ENCODE measurements around the gene RAB3A.
"Not testable (repeated sequence)": the region's sequence is repeated elsewhere in the genome, so short reads cannot be mapped to it uniquely, and the experiment has no call there.

Gene RAB3A

GRCh38 chr19:18211683-18212082, 7.8 kb upstream of the RAB3A start:
- TF ChIP-seq, protein P1, sequence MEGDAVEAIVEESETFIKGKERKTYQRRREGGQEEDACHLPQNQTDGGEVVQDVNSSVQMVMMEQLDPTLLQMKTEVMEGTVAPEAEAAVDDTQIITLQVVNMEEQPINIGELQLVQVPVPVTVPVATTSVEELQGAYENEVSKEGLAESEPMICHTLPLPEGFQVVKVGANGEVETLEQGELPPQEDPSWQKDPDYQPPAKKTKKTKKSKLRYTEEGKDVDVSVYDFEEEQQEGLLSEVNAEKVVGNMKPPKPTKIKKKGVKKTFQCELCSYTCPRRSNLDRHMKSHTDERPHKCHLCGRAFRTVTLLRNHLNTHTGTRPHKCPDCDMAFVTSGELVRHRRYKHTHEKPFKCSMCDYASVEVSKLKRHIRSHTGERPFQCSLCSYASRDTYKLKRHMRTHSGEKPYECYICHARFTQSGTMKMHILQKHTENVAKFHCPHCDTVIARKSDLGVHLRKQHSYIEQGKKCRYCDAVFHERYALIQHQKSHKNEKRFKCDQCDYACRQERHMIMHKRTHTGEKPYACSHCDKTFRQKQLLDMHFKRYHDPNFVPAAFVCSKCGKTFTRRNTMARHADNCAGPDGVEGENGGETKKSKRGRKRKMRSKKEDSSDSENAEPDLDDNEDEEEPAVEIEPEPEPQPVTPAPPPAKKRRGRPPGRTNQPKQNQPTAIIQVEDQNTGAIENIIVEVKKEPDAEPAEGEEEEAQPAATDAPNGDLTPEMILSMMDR (conservative IDR thresholded peaks at IDR 0.05; ENCODE audit: low read length) = no peak
- TF ChIP-seq EZH2phosphoT487 (IDR thresholded peaks at IDR 0.05; ENCODE audit: borderline replicate concordance) = no peak

DNA sequence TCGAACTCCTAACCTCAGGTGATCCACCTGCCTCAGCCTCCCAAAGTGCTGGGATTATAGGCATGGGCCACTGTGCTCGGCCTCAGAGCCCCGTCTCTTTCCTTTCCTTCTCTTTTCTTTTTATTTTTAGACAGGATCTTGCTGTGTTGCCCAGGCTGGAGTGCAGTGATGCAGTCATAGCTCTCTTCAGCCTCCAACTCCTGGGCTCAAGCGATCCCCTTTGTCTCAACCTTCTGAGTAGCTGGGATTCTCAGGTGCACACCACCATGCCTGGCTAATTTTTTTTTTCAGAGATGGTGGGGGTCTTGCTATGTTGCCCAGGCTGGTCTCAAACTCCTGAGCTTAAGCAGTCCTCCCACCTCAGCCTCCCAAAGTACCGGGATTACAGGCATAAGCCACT, 6.1 kb upstream of the RAB3A start:
- H3K4me2 ChIP-seq (ENCODE audit: low read depth, low read length, poor library complexity, severe bottlenecking); H4K20me1 ChIP-seq (ENCODE audit: insufficient read depth, low read length, poor library complexity, severe bottlenecking); H3K79me2 ChIP-seq (ENCODE audit: insufficient read depth, low read length); H3K9me2 ChIP-seq (replicated peaks; ENCODE audit: low read depth, low read length); H3K27me3 ChIP-seq (ENCODE audit: insufficient read depth, low read length, poor library complexity, severe bottlenecking); H3K9ac ChIP-seq (ENCODE audit: low read depth, low read length, poor library complexity, severe bottlenecking); H2AFZ ChIP-seq (ENCODE audit: low read length); H3K36me3 ChIP-seq (ENCODE audit: insufficient read depth, low read length); H3K4me3 ChIP-seq (ENCODE audit: low read length, poor library complexity, severe bottlenecking); H3K4me1 ChIP-seq (ENCODE audit: insufficient read depth, low read length, poor library complexity, severe bottlenecking); H3F3A ChIP-seq (ENCODE audit: low read depth); H3K9me3 ChIP-seq (ENCODE audit: insufficient read depth, low read depth, low read length): not testable (repeated sequence)

More at GRCh38 chr19:18211683-18212082, 7.8 kb upstream of the RAB3A start:
- H3F3A ChIP-seq (ENCODE audit: low read depth) = no peaks in the 10 kb centered on the region; the same call in 1 of the 2 replicates
- H3K9me3 ChIP-seq (ENCODE audit: insufficient read depth, low read depth, low read length) = no peaks in the 10 kb centered on the region
- no peaks in the 10 kb centered on the region for H3K27me3 ChIP-seq (ENCODE audit: insufficient read depth, low read length, poor library complexity, severe bottlenecking)
- no peaks in the 10 kb centered on the region for H3K79me2 ChIP-seq (ENCODE audit: insufficient read depth, low read length)
- no peaks in the 10 kb centered on the region for H3K4me1 ChIP-seq (ENCODE audit: insufficient read depth, low read length, poor library complexity, severe bottlenecking)
- H2AFZ ChIP-seq (ENCODE audit: low read length) = no peak overlapping the region
- H4K20me1 ChIP-seq (ENCODE audit: insufficient read depth, low read length, poor library complexity, severe bottlenecking) = no peaks in the 10 kb centered on the region
- H3K9ac ChIP-seq (ENCODE audit: low read depth, low read length, poor library complexity, severe bottlenecking) = no peak overlapping the region
- no peak overlapping the region for H3K4me3 ChIP-seq (ENCODE audit: low read length, poor library complexity, severe bottlenecking)
- H3K9me2 ChIP-seq (replicated peaks; ENCODE audit: low read depth, low read length) = no peaks in the 10 kb centered on the region
- no peak overlapping the region for H3K4me2 ChIP-seq (ENCODE audit: low read depth, low read length, poor library complexity, severe bottlenecking)
- no peaks in the 10 kb centered on the region for H3K36me3 ChIP-seq (ENCODE audit: insufficient read depth, low read length)

DNA sequence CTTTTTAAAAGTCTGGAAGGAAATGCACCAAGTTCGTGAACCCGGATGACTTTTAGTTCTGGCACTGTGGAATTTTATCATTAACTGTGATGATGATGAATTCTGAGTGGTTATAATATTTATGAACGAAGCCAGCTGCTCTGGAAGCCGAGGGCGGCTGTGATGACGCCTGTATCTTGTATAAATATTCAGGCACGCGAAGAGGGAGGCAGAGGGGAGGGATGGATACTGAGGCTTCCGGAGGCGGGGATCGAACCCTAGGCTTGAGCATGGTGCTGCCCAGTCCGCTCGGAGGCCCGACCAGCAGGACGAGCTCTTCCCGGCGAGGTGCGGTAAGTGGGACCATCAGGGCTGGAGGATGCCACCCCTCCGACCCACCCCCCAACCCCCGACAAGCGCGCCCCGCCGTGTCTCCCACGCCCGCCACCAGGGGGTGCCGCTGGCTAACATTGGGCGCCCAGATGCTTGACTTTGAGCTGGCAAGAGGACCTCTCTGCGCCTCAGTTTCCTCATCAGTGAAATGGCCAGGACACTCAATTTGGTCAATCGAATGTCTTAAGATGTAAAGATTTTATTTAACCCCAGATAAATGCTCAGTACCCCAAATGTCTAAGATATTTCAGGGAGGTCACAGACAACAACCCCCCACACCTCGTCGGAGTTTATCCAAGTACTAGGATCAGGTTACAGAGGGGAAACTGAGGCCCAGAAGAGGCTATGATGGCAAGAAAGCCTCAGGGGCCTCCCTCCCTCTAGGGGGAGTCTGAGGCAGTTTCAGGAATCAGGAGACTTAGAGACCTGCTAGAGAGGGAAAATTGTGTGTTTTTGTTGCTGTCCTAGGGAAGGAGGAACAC, 4.5 kb upstream of the RAB3A start:
- no peak overlapping the region for H3K9ac ChIP-seq (ENCODE audit: low read depth, low read length, poor library complexity, severe bottlenecking)
- no peaks in the 10 kb centered on the region for H3K36me3 ChIP-seq (ENCODE audit: insufficient read depth, low read length)
- no peaks in the 10 kb centered on the region for H3K27me3 ChIP-seq (ENCODE audit: insufficient read depth, low read length, poor library complexity, severe bottlenecking)
- no peaks in the 10 kb centered on the region; the same call in 1 of the 2 replicates for H3F3A ChIP-seq (ENCODE audit: low read depth)
- H4K20me1 ChIP-seq (ENCODE audit: insufficient read depth, low read length, poor library complexity, severe bottlenecking) = no peaks in the 10 kb centered on the region
- no peaks in the 10 kb centered on the region for H3K9me2 ChIP-seq (replicated peaks; ENCODE audit: low read depth, low read length)
- no peaks in the 10 kb centered on the region for H3K9me3 ChIP-seq (ENCODE audit: insufficient read depth, low read depth, low read length)
- no peaks in the 10 kb centered on the region; the same call in 1 of the 2 replicates for H3K79me2 ChIP-seq (ENCODE audit: insufficient read depth, low read length)
- H2AFZ ChIP-seq (ENCODE audit: low read length) = no peak overlapping the region
- peaks cover 12% of the 10 kb centered on the region for H3K4me1 ChIP-seq (ENCODE audit: insufficient read depth, low read length, poor library complexity, severe bottlenecking)
- no peak overlapping the region for H3K4me3 ChIP-seq (ENCODE audit: low read length, poor library complexity, severe bottlenecking)
- H3K4me2 ChIP-seq (ENCODE audit: low read depth, low read length, poor library complexity, severe bottlenecking) = no peak overlapping the region
- no peak for TF ChIP-seq EZH2phosphoT487 (IDR thresholded peaks at IDR 0.05; ENCODE audit: borderline replicate concordance)
- TF ChIP-seq, protein P1 (conservative IDR thresholded peaks at IDR 0.05; ENCODE audit: low read length) = peak; percentile 65
